Gastroesophageal sphincter (tissue), 3 donors: ENCODE data around the gene TOE1.

Source experiments
- CTCF ChIP-seq, 4 experiments: fragments of 200-600 bp in 2 of 4; fragments of 450-650 bp in 2 of 4; sonication (generic) in 1 of 4; IDR thresholded peaks; one replicate each; pipeline ENCODE4 v1.5.1; 2017 to 2019; ENCODE audit warnings: antibody characterized with exemption in 4 of 4, mild to moderate bottlenecking in 2 of 4, moderate library complexity in 2 of 4
- EP300 ChIP-seq: sonication (generic); formaldehyde crosslinking; IDR thresholded peaks from one replicate; pipeline ENCODE4 v1.6.1; 2017; ENCODE audit warnings: antibody characterized with exemption, mild to moderate bottlenecking
- POLR2A ChIP-seq, 2 donors: fragments of 450-650 bp; IDR thresholded peaks; one replicate each; pipeline ENCODE4 v1.6.1; 2017; ENCODE audit warnings: antibody characterized with exemption in 2 of 2, mild to moderate bottlenecking in 2 of 2, moderate library complexity in 1 of 2
- POLR2AphosphoS5 ChIP-seq: sonication (generic); formaldehyde crosslinking; IDR thresholded peaks from one replicate; pipeline ENCODE4 v1.6.1; 2017; ENCODE audit warnings: antibody characterized with exemption

- TF ChIP-seq POLR2AphosphoS5: no peak
- no peak for TF ChIP-seq CTCF (IDR thresholded peaks at IDR 0.05)
- TF ChIP-seq POLR2A (IDR thresholded peaks at IDR 0.05): no peak
- no peak for TF ChIP-seq EP300
Observed at GRCh38 chr1:45385302-45385701, 45.3 kb downstream of the TOE1 start.
